22Rv1 (cell line): ENCODE results near the gene HTT.

Experiments
- H3K27ac ChIP-seq: fragments of 450-650 bp; 2 replicates; pipeline ENCODE4 v1.5.1; 2017
- ZFX ChIP-seq: fragments of 450-650 bp; IDR thresholded peaks from 2 replicates; pipeline ENCODE4 v1.6.1; 2017; ENCODE audit warnings: antibody characterized with exemption, borderline replicate concordance
- TF ChIP-seq, protein P1 (sequence below): fragments of 450-650 bp; IDR thresholded peaks from 2 replicates; pipeline ENCODE4 v1.5.1; 2017; ENCODE audit warnings: mild to moderate bottlenecking

Gene HTT

DNA sequence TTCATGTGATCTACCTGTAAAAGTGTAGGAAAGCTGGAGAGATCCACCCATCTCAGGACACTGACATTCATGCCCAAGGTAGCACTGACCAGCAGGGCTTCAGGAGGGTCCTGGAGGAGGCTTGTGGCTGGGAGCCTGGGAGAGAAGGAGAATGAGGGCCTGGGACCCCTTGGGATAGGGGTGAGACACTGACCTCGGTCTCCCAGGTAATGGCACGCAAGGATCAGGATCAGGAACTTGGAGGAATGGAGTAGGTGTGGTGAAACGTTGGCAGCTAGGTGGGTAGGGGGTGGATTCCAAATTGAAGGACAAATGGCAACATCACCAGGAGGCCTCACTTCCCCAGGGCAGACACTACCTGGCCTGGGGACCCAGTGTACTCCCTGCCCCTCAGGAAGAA is 206.0 kb downstream of the HTT start:
- no peak for TF ChIP-seq ZFX
- TF ChIP-seq, protein P1, sequence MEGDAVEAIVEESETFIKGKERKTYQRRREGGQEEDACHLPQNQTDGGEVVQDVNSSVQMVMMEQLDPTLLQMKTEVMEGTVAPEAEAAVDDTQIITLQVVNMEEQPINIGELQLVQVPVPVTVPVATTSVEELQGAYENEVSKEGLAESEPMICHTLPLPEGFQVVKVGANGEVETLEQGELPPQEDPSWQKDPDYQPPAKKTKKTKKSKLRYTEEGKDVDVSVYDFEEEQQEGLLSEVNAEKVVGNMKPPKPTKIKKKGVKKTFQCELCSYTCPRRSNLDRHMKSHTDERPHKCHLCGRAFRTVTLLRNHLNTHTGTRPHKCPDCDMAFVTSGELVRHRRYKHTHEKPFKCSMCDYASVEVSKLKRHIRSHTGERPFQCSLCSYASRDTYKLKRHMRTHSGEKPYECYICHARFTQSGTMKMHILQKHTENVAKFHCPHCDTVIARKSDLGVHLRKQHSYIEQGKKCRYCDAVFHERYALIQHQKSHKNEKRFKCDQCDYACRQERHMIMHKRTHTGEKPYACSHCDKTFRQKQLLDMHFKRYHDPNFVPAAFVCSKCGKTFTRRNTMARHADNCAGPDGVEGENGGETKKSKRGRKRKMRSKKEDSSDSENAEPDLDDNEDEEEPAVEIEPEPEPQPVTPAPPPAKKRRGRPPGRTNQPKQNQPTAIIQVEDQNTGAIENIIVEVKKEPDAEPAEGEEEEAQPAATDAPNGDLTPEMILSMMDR: no peak
- H3K27ac ChIP-seq: no peak overlapping the region

DNA sequence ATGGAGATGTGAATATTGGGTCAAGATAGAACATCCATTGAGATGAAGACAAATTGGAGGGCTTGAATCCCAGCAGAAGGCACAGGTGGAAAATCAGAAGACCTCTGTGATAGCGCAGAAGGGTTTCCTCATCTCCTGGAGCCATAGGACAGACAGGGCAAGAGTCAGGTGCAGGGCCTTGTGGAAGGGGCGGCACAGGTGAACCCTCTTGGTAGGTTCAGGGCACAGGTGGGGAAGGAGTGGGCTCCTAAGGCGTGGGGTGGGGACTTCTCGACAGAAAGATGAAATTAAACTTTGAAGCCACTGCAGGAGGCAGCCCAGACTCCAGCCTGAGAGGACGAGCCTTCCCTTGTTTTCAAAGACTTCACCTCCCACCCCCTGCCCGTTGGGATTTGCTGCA is 209.0 kb downstream of the HTT start:
- TF ChIP-seq ZFX: no peak
- TF ChIP-seq, protein P1: no peak
- no peak overlapping the region for H3K27ac ChIP-seq

DNA sequence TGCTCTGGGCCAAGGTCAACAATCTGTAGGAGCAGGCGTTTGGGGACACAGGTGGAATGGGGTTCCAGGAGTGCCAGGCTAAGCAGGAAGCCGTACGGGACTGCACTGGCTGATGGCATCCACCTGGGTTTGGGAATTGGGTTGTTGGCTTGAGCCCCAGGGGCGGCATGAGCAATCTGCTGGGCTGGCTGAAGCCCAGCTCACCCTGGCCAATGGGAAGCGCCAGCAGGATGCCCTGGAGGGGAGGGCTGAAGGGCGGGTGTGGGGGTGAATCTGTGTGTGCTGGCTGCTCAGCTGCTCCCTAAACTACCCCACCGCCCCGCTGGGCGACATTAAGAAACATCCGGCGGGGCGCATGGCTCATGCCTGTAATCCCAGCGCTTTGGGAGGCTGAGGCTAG is 209.4 kb downstream of the HTT start:
- no peak overlapping the region for H3K27ac ChIP-seq
- no peak for TF ChIP-seq ZFX
- TF ChIP-seq, protein P1: no peak

DNA sequence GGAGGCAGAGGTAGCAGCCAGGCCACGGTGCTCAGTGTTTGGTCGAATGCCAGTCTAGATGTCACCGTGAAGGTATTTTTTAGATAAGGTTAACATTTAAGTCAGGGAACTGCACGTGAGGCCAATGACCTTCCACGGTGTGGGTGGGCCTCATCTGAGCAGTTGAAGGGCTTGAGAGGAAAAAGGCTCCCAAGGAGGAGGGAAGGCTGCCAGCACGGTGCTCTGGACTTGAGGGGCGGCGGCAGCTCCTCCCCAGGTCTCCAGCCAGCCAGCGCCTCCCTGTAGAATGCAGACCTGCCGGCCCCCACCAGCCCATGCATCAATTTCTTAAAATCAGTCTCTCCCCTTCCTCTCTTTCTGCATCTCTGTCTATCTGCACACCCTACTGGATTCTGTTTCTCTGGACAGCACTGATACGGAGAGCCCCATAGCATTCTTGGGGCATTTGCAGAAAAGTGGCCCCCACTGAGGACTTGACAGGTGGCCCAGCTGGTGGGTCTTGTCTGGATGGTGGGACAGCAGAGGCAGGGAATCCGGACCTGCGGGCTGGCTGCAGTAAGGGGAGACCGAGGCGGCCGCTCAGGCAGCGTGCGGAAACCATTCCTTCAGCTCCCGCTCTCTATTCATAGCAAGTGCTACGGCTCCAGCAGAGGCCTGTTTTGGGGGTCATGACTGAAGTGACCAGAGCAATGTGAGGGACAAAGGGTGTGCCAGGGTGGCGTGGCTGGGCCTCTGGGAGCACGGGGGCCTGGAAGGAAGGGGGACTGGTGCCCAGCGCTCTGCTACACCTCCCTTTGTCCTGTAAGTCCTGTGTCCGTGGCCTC is 210.5 kb downstream of the HTT start:
- H3K27ac ChIP-seq: no peak overlapping the region
- no peak for TF ChIP-seq ZFX
- TF ChIP-seq, protein P1: no peak

DNA sequence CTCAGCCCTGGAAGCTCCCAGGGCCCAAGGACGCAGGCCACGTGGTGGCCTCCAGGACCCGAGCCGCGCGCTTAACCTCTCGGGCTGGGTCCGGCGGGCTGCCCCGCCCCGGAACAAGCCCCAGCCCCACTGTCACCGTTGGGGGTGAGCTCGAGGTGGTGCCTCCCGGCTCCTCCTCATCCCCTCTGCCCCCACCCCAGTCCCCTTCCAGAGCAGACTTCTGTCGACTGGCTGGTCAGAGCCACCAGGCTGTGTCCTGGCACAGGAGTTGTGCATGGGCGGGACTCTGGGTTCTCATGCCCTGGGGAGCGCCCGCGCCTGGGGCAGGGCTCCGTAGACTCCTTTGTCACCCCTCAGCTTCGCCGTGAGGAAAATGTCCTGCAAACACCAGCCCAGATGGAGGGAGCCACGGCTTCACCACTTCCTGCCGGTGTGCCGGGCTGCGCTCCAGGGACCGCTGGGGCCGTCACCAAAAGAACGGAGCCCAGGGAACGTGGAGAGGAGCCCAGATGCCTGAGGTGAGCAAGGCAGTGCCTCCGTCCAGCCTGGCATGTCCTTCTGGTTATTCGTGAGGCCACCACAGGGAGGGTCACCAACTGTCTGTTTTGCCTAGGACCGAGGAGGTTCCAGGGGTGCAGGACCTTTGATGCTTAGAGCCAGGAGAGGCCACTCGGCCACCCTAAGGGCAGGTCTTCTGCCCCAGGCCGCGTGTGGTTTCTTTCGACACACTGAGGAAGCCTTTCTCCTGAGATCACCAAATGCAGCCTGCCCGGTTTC is 211.3 kb downstream of the HTT start:
- no peak for TF ChIP-seq ZFX
- TF ChIP-seq, protein P1: no peak
- no peak overlapping the region for H3K27ac ChIP-seq

DNA sequence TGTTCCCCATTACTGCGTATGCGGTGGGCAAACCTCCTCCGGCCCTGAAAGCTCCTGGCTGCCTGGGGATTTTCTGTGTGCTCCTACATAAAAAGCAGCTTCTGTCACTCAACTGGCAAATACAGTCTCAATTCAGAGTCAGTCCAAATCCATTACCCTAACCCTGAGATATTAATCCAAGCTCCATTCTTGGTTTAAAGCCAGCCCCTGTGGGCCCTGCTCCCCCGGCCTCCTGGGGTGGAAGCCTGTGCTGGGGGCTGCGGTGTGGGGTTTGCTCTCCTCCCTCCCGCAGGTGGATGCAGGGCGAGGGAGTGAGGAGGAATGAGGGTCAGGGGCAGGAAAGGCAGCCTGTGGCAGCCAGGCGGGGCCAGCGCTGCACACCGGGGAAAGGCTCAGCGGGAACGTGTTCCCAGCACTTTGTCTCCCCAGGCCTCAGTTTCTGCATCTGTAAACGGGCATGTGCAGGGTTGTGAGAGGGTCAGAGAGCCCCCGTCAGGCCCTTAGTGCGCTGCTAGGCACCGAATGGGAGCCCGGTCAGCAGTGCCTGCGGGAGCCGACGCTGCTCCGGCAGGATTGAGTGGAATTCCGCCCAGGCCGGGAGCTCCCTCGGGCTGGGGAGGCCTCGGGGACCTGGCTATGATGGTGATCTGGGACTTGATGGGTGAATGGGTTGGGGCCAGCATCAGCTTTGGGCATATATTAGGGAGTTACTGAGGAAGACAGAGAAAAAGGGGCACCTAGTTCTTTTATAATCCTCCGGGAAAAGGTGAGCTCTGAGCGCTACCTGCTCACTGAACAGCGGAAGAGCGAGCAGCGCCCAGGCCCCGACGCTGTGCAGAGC is 212.1 kb downstream of the HTT start:
- no peak overlapping the region for H3K27ac ChIP-seq
- TF ChIP-seq ZFX: no peak
- TF ChIP-seq, protein P1: no peak
